NCI-H345 treated with DMSO at 0.1 percent for 48 hours (cell line): ENCODE results near the gene TMEM154.

ENCODE experiments used
- DNase-seq: peaks from one replicate; lab custom pipeline; 2025; ENCODE audit not compliant: unreplicated experiment; lab: John Stamatoyannopoulos, UW

TMEM154 gene

GRCh38 chr4:152679414-152680281 lies at the start of gene TMEM154:
Gene TMEM154, minus strand, starts transcription at chr4:152679997. Its CDS starts 64 bp downstream, at chr4:152679933.
- peak; percentile 20 for DNase-seq

GRCh38 chr4:152729466-152729865 lies 49.7 kb upstream of the TMEM154 start:
- DNase-seq = no peak

GRCh38 chr4:152728343-152728742 lies 48.5 kb upstream of the TMEM154 start:
- DNase-seq = no peak

GRCh38 chr4:152727784-152728183 lies 48.0 kb upstream of the TMEM154 start:
- DNase-seq = no peak

DNA sequence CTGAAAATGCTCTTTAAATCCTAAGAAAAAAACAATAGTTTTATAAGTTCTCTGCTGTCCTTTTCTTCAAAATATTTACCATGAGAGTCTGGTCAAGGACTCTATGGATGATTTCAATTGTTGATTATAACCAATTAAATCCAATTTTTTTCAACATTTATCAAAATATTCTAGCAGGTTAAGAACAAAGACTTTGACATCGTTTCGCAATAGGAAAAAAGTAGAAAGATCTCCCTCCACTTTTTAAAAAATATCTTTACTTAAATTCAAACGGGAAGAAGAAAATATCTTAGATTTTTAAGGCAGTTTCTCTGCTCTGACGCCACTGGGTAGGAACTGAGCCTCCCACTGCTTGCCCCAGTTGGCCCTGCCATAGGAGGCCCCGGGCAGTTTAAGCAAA lies 44.7 kb upstream of the TMEM154 start:
- no peak for DNase-seq

DNA sequence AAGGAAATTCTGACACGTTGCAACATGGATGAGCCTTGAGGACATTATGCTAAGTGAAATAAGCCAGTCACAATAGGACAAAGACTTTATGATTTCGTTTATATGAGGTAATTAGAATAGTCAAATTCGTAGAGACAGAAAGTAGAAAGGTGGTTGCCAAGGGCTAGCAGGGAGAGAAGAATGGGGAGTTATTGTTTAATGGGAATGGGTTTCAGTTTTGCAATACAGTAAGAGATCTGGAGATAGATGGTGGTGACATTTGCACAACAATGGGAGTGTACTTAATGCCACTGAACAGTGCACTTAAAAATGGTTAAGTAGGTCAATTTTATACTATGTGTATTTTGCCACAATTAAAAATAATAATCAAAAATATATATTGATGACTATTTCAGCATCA lies 43.4 kb upstream of the TMEM154 start:
- no peak for DNase-seq

DNA sequence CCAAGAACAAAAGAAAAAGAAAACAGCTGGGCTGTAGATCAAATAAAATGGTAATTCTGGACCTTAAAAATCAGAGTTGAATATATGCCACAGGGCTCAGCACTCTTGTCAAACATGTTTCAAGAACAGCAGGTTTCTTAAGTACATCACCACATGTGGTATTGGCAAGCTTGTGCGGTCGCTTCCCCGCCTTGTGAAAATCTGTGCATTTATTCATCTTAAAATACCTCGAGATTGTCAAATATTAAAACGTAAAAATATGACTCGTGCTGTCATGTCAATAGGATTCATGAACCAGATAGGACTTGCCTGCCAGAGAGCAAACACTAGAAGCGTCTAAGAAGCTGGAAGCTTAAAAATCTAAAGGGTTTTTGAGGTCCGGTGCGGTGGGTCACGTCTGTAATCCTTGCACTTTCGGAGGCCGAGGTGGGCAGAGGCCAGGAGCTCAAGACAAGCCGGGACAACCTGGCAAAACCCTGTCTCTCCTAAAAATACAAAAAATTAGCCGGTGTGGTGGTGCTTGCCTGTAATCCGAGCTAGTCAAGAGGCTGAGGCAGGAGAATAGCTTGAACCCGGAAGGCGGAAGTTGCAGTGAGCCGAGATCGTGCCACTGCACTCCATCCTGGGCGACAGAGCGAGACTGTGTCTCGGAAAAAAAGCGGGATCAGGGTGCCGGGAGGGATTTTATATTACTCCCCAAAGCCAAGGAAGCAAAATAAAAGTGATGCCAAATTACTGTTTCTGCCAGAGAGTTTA lies 40.2 kb upstream of the TMEM154 start:
- DNase-seq = no peak

- no peak for DNase-seq
These were observed 39.5 kb upstream of the TMEM154 start for GRCh38 chr4:152719291-152719690.

GRCh38 chr4:152715076-152715475 lies 35.3 kb upstream of the TMEM154 start:
- no peak for DNase-seq

GRCh38 chr4:152713951-152714705 lies 34.3 kb upstream of the TMEM154 start:
- no peak for DNase-seq

DNA sequence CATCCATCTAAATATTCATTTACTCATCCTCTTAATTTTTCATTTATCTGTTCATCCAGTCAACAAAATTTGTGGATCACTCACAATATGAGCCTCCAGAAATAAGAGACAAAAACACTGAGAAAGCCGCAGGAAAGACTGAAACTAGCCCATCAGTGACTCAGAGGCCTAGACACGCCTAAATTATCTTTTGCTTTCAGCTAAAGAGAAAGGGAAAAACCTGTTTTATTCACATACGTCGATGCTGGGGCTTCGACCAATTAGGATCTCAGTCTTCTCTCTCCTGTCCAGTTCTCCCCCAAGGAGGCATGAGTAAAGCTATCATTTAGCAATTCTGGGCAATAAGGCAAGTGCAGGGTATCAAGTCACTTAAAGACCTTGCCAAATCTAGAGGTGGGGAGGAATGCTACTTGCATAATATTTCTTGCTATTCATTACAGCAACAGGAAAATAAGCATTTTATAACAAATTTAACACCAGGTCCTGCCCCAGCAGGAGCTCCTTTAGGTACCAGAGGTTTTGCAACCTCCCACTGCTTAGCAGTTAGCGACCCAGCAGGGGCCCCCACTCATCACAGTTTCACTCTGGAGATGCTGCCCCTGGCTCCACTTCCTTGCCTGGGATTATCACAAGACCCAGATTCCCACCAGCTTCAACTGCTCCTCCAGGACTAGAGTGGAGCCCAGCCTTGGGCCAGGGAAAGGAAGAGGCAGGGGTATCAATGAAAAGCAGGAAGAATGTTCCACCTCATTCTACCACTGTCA lies 30.1 kb upstream of the TMEM154 start:
- DNase-seq = no peak

- no peak for DNase-seq
These were observed 29.0 kb upstream of the TMEM154 start for GRCh38 chr4:152708796-152709195.

DNA sequence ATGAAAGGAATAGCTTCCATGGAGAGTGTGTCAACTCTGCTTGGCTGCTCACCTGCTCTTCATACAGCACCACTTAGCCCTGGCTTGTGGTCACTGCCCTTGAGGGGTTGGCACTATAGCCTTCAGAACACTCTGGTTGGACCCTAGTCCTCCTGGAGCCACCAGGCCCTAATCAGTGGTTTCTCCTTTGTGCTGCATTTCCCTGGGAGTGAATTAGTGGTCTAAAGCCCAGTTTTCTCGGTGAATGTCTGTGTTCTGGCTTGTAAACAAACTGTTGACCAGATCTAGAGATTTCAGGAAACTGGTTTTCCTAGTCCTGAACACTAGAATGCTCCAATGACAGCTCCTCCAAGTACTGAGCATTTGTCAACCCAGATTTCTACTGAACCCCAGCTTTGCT lies 28.6 kb upstream of the TMEM154 start:
- DNase-seq = no peak

- DNase-seq = no peak
These were observed 27.8 kb upstream of the TMEM154 start for GRCh38 chr4:152707632-152708031.

- DNase-seq = no peak
These were observed 26.1 kb upstream of the TMEM154 start for GRCh38 chr4:152705903-152706302.

DNA sequence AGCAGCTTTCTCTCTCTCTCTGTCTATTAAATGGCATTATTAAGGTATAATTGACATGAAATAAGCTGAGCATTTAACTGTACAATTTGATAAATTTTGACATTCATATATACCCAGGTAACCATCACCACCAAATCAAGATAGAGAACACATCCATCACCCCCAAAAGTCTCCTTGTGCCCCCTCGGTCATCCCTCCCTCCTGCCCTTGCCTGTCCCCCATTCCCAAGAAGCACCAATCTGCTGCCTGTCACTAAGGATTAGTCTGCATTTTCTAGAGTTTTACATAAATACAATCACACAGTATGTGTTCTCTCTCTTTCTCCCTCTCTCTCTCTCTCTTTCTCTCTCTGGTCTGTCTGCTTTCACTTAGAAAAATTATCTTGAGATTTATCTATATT lies 25.0 kb upstream of the TMEM154 start:
- no peak for DNase-seq

DNA sequence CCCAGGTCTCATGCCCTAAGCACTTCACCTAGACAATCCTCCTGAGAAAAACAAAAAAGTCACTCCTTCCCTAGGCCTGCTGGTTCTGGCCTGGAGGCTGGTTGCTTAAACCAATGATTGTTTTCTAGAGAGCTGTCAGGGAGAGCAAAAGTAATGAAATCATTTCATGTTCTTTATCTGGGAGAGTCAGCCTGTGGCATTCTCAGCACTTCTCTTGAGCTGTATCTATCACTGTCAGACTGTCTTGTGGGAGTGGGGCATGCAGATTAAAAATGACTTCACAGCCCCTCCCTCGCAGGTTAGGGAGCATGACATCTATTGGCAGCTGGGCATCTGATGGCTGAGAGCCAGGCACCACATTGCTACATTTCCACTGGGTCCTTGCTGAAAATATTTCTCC lies 20.4 kb upstream of the TMEM154 start:
- DNase-seq = no peak

- no peak for DNase-seq
These were observed 19.5 kb upstream of the TMEM154 start for GRCh38 chr4:152699313-152699712.

- DNase-seq = no peak
These were observed 18.3 kb upstream of the TMEM154 start for GRCh38 chr4:152698089-152698499.

DNA sequence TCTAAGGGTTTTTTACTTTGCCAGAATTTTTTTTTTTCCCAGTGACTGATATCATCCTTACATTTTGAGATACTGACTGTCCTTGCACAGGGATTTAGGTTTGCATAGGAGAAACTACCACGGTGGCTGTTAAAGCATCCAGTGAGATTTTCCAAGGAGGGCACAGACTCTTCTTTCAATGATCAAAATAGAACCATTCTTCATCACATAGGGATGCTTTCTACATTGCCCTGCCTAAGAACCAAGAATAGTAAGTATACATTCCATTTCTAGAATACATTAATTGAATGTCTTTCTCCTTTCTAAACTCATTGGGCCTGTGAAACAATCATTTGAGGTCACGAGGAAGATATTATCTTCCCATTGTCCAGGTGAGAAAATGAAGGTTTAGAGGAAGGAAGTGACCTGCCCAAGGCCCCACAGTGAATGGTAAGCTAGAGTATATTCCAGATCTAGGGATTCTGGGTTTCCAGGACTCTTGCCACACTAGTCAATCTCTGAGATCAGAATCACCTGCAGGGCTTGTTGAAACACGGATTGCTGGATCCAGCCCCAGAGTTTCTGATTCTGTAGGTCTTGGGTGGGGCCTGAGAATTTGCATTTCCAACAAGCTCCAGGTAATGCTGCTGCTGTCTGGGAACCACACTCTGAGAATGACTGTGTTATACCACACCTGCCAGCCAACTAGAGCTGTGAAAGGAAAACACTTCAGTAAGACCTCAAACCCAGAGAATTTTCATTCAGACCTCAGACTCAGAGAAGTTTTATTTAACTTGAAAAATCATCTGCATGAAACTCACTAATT lies 17.7 kb upstream of the TMEM154 start:
- DNase-seq = no peak
